ENCODE measurements around the gene PTPRG.

- TF ChIP-seq CTCF (IDR thresholded peaks at IDR 0.05), result no peak
- no peak for TF ChIP-seq POLR2A (IDR thresholded peaks at IDR 0.05; ENCODE audit: low read depth)
These were observed 233.6 kb downstream of the PTPRG start for GRCh38 chr3:61794961-61795360.

Measured in esophagus muscularis mucosa (tissue), 3 donors.